ENCODE results near the gene CACNA1H.
"Not testable (repeated sequence)": the region's sequence is repeated elsewhere in the genome, so short reads cannot be mapped to it uniquely, and the experiment has no call there.

CACNA1H gene

DNA sequence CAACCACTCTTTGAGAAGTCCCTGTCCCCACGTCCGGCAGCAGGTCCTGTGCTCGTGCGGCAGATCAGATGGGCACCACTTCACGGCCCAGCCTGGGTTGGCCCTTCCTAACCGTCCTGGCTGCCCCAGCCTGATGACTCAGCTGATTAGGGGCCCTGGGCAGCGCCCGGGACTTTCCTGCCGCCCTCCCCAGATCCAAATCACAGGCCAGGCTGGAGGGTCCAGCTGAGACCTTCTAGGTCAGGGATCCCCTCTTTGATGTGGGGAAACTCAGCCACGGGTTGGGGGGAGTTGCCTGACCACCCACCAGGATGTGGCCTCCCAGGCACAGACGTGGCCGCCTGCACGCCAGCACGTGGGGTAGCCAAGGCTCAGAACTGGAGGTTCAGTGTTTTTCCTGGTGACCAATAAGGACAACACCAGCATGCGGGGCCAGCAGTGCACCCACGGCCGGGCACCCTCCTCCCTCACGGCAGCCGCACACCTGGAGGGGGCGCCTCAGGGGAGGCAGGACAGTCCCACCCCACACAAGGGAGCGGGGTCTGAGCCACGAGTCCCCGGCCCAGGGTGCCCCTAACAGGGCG is 72.9 kb downstream of the CACNA1H start:
- H3K4me3 ChIP-seq (ENCODE audit: low read depth, low read length); H3K27me3 ChIP-seq (ENCODE audit: control insufficient read depth, insufficient read depth, low read length); H3K36me3 ChIP-seq (ENCODE audit: control insufficient read depth, insufficient read depth, low read length); H3K4me1 ChIP-seq (ENCODE audit: control insufficient read depth, insufficient read depth, low read length); H3K9ac ChIP-seq (ENCODE audit: low read length); H3K27ac ChIP-seq (ENCODE audit: low read depth, low read length); H3K9me3 ChIP-seq (ENCODE audit: control insufficient read depth, insufficient read depth, low read depth, low read length): not testable (repeated sequence)

- not testable (repeated sequence) for H3K36me3 ChIP-seq (ENCODE audit: control insufficient read depth, insufficient read depth, low read length); H3K27me3 ChIP-seq (ENCODE audit: control insufficient read depth, insufficient read depth, low read length); H3K4me1 ChIP-seq (ENCODE audit: control insufficient read depth, insufficient read depth, low read length); H3K27ac ChIP-seq (ENCODE audit: low read depth, low read length); H3K9ac ChIP-seq (ENCODE audit: low read length); H3K4me3 ChIP-seq (ENCODE audit: low read depth, low read length); H3K9me3 ChIP-seq (ENCODE audit: control insufficient read depth, insufficient read depth, low read depth, low read length)
Observed at GRCh38 chr16:1226692-1227091, 73.8 kb downstream of the CACNA1H start.

DNA sequence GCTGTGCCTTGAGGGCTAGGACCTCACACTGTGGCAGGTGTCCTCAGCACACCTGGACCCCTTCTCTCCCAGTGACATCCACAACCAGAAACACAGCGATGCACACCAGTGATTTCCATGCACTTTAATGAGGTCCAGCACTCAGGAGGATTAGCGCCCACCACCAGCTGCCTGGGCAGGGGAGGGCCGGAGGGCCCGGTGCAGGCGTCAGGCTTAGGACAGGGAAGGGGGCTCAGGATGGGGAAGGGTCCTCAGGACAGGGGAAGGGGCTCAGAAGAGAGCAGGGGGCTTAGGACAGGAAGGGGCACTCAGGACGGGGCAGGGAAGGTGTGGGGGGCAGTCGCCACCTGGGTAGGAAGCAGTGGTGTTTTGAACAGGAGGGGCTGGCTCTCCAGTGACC is 75.3 kb downstream of the CACNA1H start:
- not testable (repeated sequence) for H3K36me3 ChIP-seq (ENCODE audit: control insufficient read depth, insufficient read depth, low read length); H3K27ac ChIP-seq (ENCODE audit: low read depth, low read length); H3K4me3 ChIP-seq (ENCODE audit: low read depth, low read length); H3K9me3 ChIP-seq (ENCODE audit: control insufficient read depth, insufficient read depth, low read depth, low read length); H3K27me3 ChIP-seq (ENCODE audit: control insufficient read depth, insufficient read depth, low read length); H3K9ac ChIP-seq (ENCODE audit: low read length); H3K4me1 ChIP-seq (ENCODE audit: control insufficient read depth, insufficient read depth, low read length)

DNA sequence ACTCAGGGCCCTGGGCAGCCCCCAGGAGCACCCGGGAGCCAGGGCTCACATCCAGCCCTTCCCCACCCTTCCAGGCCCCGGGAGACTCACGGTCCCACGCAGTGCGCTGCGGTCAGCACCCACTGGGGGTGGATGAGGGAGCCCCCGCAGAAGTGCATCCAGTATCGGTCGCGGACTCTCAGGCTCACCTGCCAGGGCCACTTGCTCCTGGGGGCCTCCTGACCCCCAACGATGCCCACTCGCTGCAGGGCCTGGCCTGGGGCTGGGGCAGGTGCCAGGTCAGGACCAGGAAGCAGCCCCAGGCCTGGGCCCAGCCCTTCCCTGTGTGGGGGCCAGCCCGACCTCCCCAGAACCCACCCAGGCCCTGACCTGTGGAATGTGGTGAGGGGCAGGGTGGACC is 76.6 kb downstream of the CACNA1H start:
- not testable (repeated sequence) for H3K9ac ChIP-seq (ENCODE audit: low read length); H3K27me3 ChIP-seq (ENCODE audit: control insufficient read depth, insufficient read depth, low read length); H3K36me3 ChIP-seq (ENCODE audit: control insufficient read depth, insufficient read depth, low read length); H3K9me3 ChIP-seq (ENCODE audit: control insufficient read depth, insufficient read depth, low read depth, low read length); H3K4me3 ChIP-seq (ENCODE audit: low read depth, low read length); H3K27ac ChIP-seq (ENCODE audit: low read depth, low read length); H3K4me1 ChIP-seq (ENCODE audit: control insufficient read depth, insufficient read depth, low read length)

DNA sequence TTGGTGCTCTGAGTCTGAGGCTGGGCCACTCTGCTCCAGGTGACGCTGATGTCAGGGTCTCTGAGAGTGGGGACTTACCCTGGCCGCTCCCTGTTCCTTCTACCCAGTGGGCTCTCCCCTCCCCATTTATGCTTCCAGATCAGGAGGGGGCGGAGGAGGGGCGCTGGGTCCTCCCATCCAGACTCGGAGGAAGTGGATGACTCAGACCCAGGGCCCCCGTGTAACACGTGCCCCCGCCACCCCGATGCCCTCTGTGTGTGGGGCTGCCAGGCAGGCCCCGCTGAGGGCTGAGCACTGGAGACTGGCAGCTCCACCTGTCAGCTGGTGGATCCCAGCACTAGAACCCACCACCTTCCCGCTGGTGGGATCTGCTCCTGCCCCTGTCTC is 77.2 kb downstream of the CACNA1H start, which contains the start of gene TPSB2:
Gene TPSB2 (minus strand): TSS at position 101 of the 387 bp plus-strand sequence. CDS start 233 bp downstream, outside the sequence.
- not testable (repeated sequence) for H3K27me3 ChIP-seq (ENCODE audit: control insufficient read depth, insufficient read depth, low read length); H3K4me1 ChIP-seq (ENCODE audit: control insufficient read depth, insufficient read depth, low read length); H3K36me3 ChIP-seq (ENCODE audit: control insufficient read depth, insufficient read depth, low read length); H3K9ac ChIP-seq (ENCODE audit: low read length); H3K9me3 ChIP-seq (ENCODE audit: control insufficient read depth, insufficient read depth, low read depth, low read length); H3K27ac ChIP-seq (ENCODE audit: low read depth, low read length); H3K4me3 ChIP-seq (ENCODE audit: low read depth, low read length)

DNA sequence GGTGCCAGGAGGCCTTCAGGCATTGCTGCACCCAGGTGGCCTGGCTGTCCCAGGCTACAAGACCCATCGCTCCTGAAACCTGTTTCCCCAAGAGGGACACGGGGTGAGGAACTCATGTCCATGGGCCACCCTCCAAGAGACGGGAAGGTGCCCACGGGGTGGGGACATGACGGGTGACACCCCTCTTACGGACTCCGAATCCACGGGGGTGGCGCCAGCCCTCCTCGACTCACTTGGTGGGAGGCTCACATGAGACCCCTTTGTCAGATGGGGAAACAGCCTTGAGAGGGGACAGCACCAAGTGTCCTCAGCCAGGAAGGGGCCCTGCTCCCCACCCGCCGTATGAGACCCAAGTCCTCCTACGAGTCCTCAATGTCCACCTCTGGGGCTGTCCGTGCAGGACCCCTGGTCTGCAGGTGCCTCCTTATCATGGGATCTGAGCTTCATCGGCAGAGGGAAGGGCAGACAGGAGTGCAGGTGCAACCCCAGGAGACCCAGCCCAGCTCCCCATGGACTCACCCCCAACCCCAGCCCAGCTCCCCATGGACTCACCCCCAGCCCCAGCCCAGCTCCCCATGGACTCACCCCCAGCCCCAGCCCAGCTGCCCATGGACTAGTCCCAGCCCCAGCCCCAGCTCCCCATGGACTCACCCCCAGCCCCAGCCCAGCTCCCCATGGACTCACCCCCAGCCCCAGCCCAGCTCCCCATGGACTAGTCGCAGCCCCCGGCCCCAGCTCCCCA is 77.7 kb downstream of the CACNA1H start:
- H3K36me3 ChIP-seq (ENCODE audit: control insufficient read depth, insufficient read depth, low read length); H3K4me3 ChIP-seq (ENCODE audit: low read depth, low read length); H3K27ac ChIP-seq (ENCODE audit: low read depth, low read length); H3K27me3 ChIP-seq (ENCODE audit: control insufficient read depth, insufficient read depth, low read length); H3K9ac ChIP-seq (ENCODE audit: low read length); H3K9me3 ChIP-seq (ENCODE audit: control insufficient read depth, insufficient read depth, low read depth, low read length); H3K4me1 ChIP-seq (ENCODE audit: control insufficient read depth, insufficient read depth, low read length): not testable (repeated sequence)

GRCh38 chr16:1231301-1231700 is 78.4 kb downstream of the CACNA1H start:
- H3K4me3 ChIP-seq (ENCODE audit: low read depth, low read length); H3K9ac ChIP-seq (ENCODE audit: low read length); H3K4me1 ChIP-seq (ENCODE audit: control insufficient read depth, insufficient read depth, low read length); H3K27me3 ChIP-seq (ENCODE audit: control insufficient read depth, insufficient read depth, low read length); H3K9me3 ChIP-seq (ENCODE audit: control insufficient read depth, insufficient read depth, low read depth, low read length); H3K27ac ChIP-seq (ENCODE audit: low read depth, low read length); H3K36me3 ChIP-seq (ENCODE audit: control insufficient read depth, insufficient read depth, low read length): not testable (repeated sequence)

GRCh38 chr16:1232049-1232748 is 79.3 kb downstream of the CACNA1H start:
- H3K36me3 ChIP-seq (ENCODE audit: control insufficient read depth, insufficient read depth, low read length); H3K4me1 ChIP-seq (ENCODE audit: control insufficient read depth, insufficient read depth, low read length); H3K9ac ChIP-seq (ENCODE audit: low read length); H3K27me3 ChIP-seq (ENCODE audit: control insufficient read depth, insufficient read depth, low read length); H3K4me3 ChIP-seq (ENCODE audit: low read depth, low read length); H3K9me3 ChIP-seq (ENCODE audit: control insufficient read depth, insufficient read depth, low read depth, low read length); H3K27ac ChIP-seq (ENCODE audit: low read depth, low read length): not testable (repeated sequence)

- H3K4me1 ChIP-seq (ENCODE audit: control insufficient read depth, insufficient read depth, low read length), result not testable (repeated sequence)
Observed at GRCh38 chr16:1236659-1237058, 83.8 kb downstream of the CACNA1H start.

GRCh38 chr16:1237990-1238389 is 85.1 kb downstream of the CACNA1H start:
- H3K4me1 ChIP-seq (ENCODE audit: control insufficient read depth, insufficient read depth, low read length), result no peaks in the 10 kb centered on the region
- peaks cover 5% of the 10 kb centered on the region for H3K27me3 ChIP-seq (ENCODE audit: control insufficient read depth, insufficient read depth, low read length)
- H3K27ac ChIP-seq (ENCODE audit: low read depth, low read length), result no peak overlapping the region
- no peaks in the 10 kb centered on the region for H3K9me3 ChIP-seq (ENCODE audit: control insufficient read depth, insufficient read depth, low read depth, low read length)
- H3K36me3 ChIP-seq (ENCODE audit: control insufficient read depth, insufficient read depth, low read length), result no peaks in the 10 kb centered on the region
- no peak overlapping the region for H3K4me3 ChIP-seq (ENCODE audit: low read depth, low read length)
- H3K9ac ChIP-seq (ENCODE audit: low read length), result no peak overlapping the region

More at GRCh38 chr16:1236659-1237058, 83.8 kb downstream of the CACNA1H start:
- H3K9ac ChIP-seq (ENCODE audit: low read length); H3K36me3 ChIP-seq (ENCODE audit: control insufficient read depth, insufficient read depth, low read length); H3K27ac ChIP-seq (ENCODE audit: low read depth, low read length); H3K4me3 ChIP-seq (ENCODE audit: low read depth, low read length); H3K27me3 ChIP-seq (ENCODE audit: control insufficient read depth, insufficient read depth, low read length); H3K9me3 ChIP-seq (ENCODE audit: control insufficient read depth, insufficient read depth, low read depth, low read length): not testable (repeated sequence)

GRCh38 chr16:1238909-1239308 is 86.0 kb downstream of the CACNA1H start:
- H3K4me3 ChIP-seq (ENCODE audit: low read depth, low read length); H3K36me3 ChIP-seq (ENCODE audit: control insufficient read depth, insufficient read depth, low read length); H3K27me3 ChIP-seq (ENCODE audit: control insufficient read depth, insufficient read depth, low read length); H3K27ac ChIP-seq (ENCODE audit: low read depth, low read length); H3K9me3 ChIP-seq (ENCODE audit: control insufficient read depth, insufficient read depth, low read depth, low read length); H3K9ac ChIP-seq (ENCODE audit: low read length); H3K4me1 ChIP-seq (ENCODE audit: control insufficient read depth, insufficient read depth, low read length): not testable (repeated sequence)
